Lung microvascular endothelial cell (primary cell): ENCODE data around the gene TSTD1. TPM values are rescaled to one million over a fixed set of nuclear protein-coding genes. Genes with fewer than 3 reads are reported as not detected.
"Not testable (repeated sequence)": the region's sequence is repeated elsewhere in the genome, so short reads cannot be mapped to it uniquely, and the experiment has no call there.

Experiments used
- DNase-seq, 2 donors: peaks; one replicate each; pipeline versions ENCODE4 v3.0.0 to v3.0.0-alpha.2; 2010; ENCODE audit warnings: low read depth in 2 of 2
- total RNA-seq: library from RNA; depleted of rRNA; stranded (reverse); fragments of >200 nt; gene quantifications from 2 replicates; pipeline ENCODE4 v1.2.1, GENCODE V29; 2014

TSTD1 gene
- total RNA-seq, 1 donor from 2014 or later, result 7.1 TPM

- DNase-seq, result no peak
Observed at GRCh38 chr1:161069241-161069640, 30.5 kb upstream of the TSTD1 start.

- DNase-seq, result peak in 1 of 2 donors; percentile 30
Observed at GRCh38 chr1:161068306-161069234, 29.8 kb upstream of the TSTD1 start.

- DNase-seq, result no peak
Observed at GRCh38 chr1:161066694-161067093, 27.9 kb upstream of the TSTD1 start.

- not testable (repeated sequence) for DNase-seq
Observed at GRCh38 chr1:161065681-161066080, 26.9 kb upstream of the TSTD1 start.

- not testable (repeated sequence) for DNase-seq
Observed at GRCh38 chr1:161063936-161064335, 25.2 kb upstream of the TSTD1 start.

- DNase-seq, result no peak
Observed at GRCh38 chr1:161061419-161061818, 22.7 kb upstream of the TSTD1 start.

- DNase-seq, result no peak
Observed at GRCh38 chr1:161059293-161059692, 20.5 kb upstream of the TSTD1 start.

GRCh38 chr1:161054805-161055204 is 16.0 kb upstream of the TSTD1 start:
- no peak for DNase-seq

GRCh38 chr1:161054232-161054631 is 15.5 kb upstream of the TSTD1 start:
- no peak for DNase-seq

- peak in 1 of 2 donors; percentile 40 for DNase-seq
Observed at GRCh38 chr1:161052899-161053298, 14.1 kb upstream of the TSTD1 start.

GRCh38 chr1:161051219-161051618 is 12.5 kb upstream of the TSTD1 start:
- no peak for DNase-seq

- no peak for DNase-seq
Observed at GRCh38 chr1:161048949-161049722, 10.4 kb upstream of the TSTD1 start.

GRCh38 chr1:161047436-161048420 is 9.0 kb upstream of the TSTD1 start:
- DNase-seq, result no peak

- DNase-seq, result peak in 1 of 2 donors; percentile 14
Observed at GRCh38 chr1:161046605-161047228, 8.0 kb upstream of the TSTD1 start.

GRCh38 chr1:161045736-161046604 is 7.2 kb upstream of the TSTD1 start, which contains the start of gene USF1:
Gene USF1, minus strand, starts transcription at chr1:161045977. Its CDS starts 2,702 bp downstream, at chr1:161043275.
- peak; percentile 97 to 98 for DNase-seq

GRCh38 chr1:161044908-161045735 is 6.4 kb upstream of the TSTD1 start:
- peak; percentile 57 to 75 for DNase-seq

GRCh38 chr1:161044535-161044907 is 5.8 kb upstream of the TSTD1 start:
- DNase-seq, result peak; percentile 22 to 26

- no peak for DNase-seq
Observed at GRCh38 chr1:161039546-161039945, 782 bp upstream of the TSTD1 start.

- DNase-seq, result no peak
Observed at GRCh38 chr1:161039154-161039545, 386 bp upstream of the TSTD1 start.
